Islet precursor cell (in vitro differentiated cells): ENCODE measurements around the gene HSFX1.
"Not testable (repeated sequence)": the region's sequence is repeated elsewhere in the genome, so short reads cannot be mapped to it uniquely, and the experiment has no call there.

Experiments
- DNase-seq: peaks from one replicate; pipeline ENCODE4 v3.0.0-alpha.2; 2018

HSFX1 gene

GRCh38 chrX:149773768-149774167 is at the start of gene HSFX1:
TSS of gene HSFX1 (plus strand) at chrX:149774068. CDS start at chrX:149774682, 614 bp downstream.
- DNase-seq, result not testable (repeated sequence)

GRCh38 chrX:149727308-149727707 is 46.6 kb upstream of the HSFX1 start:
- not testable (repeated sequence) for DNase-seq

GRCh38 chrX:149742269-149742668 is 31.6 kb upstream of the HSFX1 start:
- DNase-seq, result not testable (repeated sequence)

- not testable (repeated sequence) for DNase-seq
Measured at GRCh38 chrX:149746390-149747007, 27.4 kb upstream of the HSFX1 start.

GRCh38 chrX:149757206-149758067 is 16.4 kb upstream of the HSFX1 start:
- no peak for DNase-seq

GRCh38 chrX:149758068-149758714 is 15.7 kb upstream of the HSFX1 start:
- no peak for DNase-seq

- DNase-seq, result not testable (repeated sequence)
Measured at GRCh38 chrX:149758715-149759078, 15.2 kb upstream of the HSFX1 start.

- DNase-seq, result no peak
Measured at GRCh38 chrX:149759824-149760223, 14.0 kb upstream of the HSFX1 start.

- no peak for DNase-seq
Measured at GRCh38 chrX:149760965-149761364, 12.9 kb upstream of the HSFX1 start.

- DNase-seq, result not testable (repeated sequence)
Measured at GRCh38 chrX:149761858-149762674, 11.8 kb upstream of the HSFX1 start.

- no peak for DNase-seq
Measured at GRCh38 chrX:149762696-149763614, 10.9 kb upstream of the HSFX1 start.

GRCh38 chrX:149770344-149770743 is 3.5 kb upstream of the HSFX1 start:
- DNase-seq, result not testable (repeated sequence)

- not testable (repeated sequence) for DNase-seq
Measured at GRCh38 chrX:149773026-149773425, 842 bp upstream of the HSFX1 start.

- DNase-seq, result not testable (repeated sequence)
Measured at GRCh38 chrX:149777999-149778398, 4.1 kb downstream of the HSFX1 start.

- DNase-seq, result not testable (repeated sequence)
Measured at GRCh38 chrX:149781727-149782126, 7.9 kb downstream of the HSFX1 start, which contains the start of gene MAGEA9. TSS of gene MAGEA9 (plus strand) at chrX:149781930. CDS start at chrX:149786211, 4,281 bp downstream.

- not testable (repeated sequence) for DNase-seq
Measured at GRCh38 chrX:149795531-149795930, 21.7 kb downstream of the HSFX1 start.

- DNase-seq, result no peak
Measured at GRCh38 chrX:149799095-149799714, 25.3 kb downstream of the HSFX1 start.

- no peak for DNase-seq
Measured at GRCh38 chrX:149799938-149800337, 26.1 kb downstream of the HSFX1 start.

- DNase-seq, result no peak
Measured at GRCh38 chrX:149803458-149804062, 29.7 kb downstream of the HSFX1 start.

- DNase-seq, result no peak
Measured at GRCh38 chrX:149804102-149804501, 30.2 kb downstream of the HSFX1 start.
